GM12865 (cell line): ENCODE measurements around the gene MME.
"Not testable (repeated sequence)": the region's sequence is repeated elsewhere in the genome, so short reads cannot be mapped to it uniquely, and the experiment has no call there.

Source experiments
- DNase-seq: peaks from one replicate; pipeline ENCODE4 v3.0.0; 2010; ENCODE audit warnings: low read depth
- H3K4me3 ChIP-seq: 2 replicates; pipeline ENCODE4 v1.5.1; 2011; ENCODE audit warnings: mild to moderate bottlenecking, low read depth, low read length, control low read depth
- TF ChIP-seq, protein P1 (sequence below): IDR thresholded peaks from 2 replicates; pipeline ENCODE4 v1.5.1; 2011; ENCODE audit warnings: low read length, control low read depth, low read depth, inconsistent platforms; ENCODE audit not compliant: insufficient read depth; ENCODE audit errors: missing control alignments

MME gene

DNA sequence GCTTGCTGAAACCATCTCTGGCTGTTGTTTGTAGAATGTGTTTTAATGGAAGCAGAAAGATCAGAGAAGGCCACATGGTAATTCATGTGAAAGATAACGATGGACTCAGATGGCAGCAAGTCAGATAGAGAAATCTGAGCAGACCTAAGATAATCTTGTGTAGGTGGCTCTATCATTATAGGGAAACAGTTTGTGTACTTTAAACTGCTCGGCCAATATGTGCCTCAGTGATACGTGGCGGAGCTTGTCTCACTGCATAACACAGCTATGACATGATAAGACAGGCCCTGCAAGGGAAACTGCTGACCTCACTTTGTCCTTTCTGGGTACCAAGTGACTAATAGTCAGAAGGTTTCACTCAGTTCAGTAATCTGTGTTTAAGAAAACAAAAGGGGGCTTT lies 51.0 kb downstream of the MME start:
- DNase-seq = peak; percentile 49
- no peak overlapping the region for H3K4me3 ChIP-seq
- TF ChIP-seq, protein P1, sequence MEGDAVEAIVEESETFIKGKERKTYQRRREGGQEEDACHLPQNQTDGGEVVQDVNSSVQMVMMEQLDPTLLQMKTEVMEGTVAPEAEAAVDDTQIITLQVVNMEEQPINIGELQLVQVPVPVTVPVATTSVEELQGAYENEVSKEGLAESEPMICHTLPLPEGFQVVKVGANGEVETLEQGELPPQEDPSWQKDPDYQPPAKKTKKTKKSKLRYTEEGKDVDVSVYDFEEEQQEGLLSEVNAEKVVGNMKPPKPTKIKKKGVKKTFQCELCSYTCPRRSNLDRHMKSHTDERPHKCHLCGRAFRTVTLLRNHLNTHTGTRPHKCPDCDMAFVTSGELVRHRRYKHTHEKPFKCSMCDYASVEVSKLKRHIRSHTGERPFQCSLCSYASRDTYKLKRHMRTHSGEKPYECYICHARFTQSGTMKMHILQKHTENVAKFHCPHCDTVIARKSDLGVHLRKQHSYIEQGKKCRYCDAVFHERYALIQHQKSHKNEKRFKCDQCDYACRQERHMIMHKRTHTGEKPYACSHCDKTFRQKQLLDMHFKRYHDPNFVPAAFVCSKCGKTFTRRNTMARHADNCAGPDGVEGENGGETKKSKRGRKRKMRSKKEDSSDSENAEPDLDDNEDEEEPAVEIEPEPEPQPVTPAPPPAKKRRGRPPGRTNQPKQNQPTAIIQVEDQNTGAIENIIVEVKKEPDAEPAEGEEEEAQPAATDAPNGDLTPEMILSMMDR = no peak

DNA sequence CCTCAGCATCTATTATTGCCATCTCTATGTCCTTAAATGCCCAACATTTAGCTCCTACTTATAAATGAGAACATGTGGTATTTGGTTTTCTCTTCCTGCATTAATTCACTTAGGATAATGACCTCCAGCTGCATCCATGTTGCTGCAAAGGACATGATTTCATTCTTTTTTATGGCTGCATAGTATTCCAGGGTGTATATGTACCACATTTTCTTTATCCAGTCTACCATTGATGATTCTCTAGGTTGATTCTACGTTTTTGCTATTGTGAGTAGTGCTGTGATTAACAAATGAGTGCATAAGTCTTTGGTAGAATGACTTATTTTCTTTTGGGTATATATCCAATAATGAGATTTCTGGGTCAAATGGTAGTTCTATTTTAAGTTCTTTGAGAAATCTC lies 54.2 kb downstream of the MME start:
- not testable (repeated sequence) for DNase-seq, H3K4me3 ChIP-seq

DNA sequence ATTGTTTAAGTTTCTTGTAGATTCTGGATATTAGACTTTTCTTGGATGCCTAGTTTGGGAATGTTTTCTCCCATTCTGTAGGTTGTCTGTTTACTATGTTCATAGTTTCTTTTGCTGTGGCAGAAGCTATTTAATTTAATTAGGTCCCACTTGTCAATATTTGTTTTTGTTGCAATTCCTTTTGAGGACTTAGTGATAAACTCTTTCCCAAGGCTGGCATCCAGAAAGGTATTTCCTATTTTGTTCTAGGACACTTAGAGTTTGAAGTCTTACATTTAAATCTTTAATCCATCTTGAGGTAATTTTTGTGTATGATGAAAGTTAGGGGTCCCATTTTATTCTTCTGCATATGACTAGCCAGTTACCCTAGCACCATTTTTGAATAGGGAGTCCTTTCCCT lies 54.9 kb downstream of the MME start:
- no peak for DNase-seq
- TF ChIP-seq, protein P1 = no peak
- H3K4me3 ChIP-seq = no peak overlapping the region

DNA sequence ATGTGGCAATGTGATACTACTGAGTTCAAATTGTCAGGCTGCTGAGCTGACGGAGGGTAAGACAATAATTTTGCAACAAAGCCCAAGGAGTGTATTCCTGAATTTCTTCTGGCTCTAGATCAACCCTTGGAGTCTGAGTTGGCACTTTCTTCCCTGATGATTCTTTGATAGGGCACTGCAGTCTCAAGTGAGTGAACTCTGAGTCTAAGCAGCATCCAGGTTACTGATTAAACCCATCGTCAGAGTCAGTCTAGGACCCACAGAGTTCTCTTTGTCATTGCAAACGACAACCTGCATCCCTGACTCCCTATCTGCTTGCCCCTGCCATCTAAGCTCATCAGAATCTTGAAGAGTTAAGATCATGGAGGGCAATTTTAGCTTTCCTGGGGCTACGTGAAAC lies 58.6 kb downstream of the MME start:
- no peak overlapping the region for H3K4me3 ChIP-seq
- DNase-seq = no peak
- TF ChIP-seq, protein P1 = no peak

DNA sequence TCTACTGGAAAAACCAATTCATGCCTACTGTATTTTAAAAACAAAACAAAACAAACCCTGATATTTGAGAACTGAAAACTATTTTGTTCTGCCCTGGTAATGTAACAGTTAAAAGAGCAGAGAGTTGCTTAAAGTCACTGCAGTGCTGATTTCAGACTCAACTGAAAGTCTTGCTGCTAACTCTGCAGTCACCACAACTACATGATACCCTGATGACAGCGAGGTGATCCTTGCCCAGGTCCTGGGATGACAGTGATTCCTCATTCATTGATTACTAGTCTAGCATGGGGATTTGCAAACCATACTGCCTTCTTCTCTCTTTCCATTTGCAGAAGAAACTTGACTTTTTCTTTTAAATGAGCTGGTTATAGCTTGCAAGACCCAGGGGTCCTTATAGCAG lies 67.5 kb downstream of the MME start:
- DNase-seq = no peak
- TF ChIP-seq, protein P1 = no peak
- H3K4me3 ChIP-seq = no peak overlapping the region

DNA sequence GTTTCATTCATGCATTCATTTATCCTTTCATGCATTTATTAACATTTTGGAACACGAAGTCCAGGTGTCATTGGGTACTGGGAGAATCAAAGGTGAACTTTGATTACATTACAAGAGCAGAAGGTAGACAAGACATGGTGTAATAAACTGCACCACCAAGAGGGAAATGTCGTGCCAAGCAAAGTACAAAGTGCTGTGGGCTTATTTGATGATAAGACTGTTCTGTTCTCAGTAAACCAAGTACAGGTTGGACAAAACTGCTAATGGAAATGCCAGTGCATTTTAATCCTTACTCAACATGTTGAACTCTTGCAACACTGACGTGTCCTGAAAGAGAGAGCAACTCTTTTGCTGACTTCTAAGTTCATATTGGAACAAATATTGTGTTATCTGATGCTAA lies 69.4 kb downstream of the MME start:
- DNase-seq = no peak
- TF ChIP-seq, protein P1 = no peak

DNA sequence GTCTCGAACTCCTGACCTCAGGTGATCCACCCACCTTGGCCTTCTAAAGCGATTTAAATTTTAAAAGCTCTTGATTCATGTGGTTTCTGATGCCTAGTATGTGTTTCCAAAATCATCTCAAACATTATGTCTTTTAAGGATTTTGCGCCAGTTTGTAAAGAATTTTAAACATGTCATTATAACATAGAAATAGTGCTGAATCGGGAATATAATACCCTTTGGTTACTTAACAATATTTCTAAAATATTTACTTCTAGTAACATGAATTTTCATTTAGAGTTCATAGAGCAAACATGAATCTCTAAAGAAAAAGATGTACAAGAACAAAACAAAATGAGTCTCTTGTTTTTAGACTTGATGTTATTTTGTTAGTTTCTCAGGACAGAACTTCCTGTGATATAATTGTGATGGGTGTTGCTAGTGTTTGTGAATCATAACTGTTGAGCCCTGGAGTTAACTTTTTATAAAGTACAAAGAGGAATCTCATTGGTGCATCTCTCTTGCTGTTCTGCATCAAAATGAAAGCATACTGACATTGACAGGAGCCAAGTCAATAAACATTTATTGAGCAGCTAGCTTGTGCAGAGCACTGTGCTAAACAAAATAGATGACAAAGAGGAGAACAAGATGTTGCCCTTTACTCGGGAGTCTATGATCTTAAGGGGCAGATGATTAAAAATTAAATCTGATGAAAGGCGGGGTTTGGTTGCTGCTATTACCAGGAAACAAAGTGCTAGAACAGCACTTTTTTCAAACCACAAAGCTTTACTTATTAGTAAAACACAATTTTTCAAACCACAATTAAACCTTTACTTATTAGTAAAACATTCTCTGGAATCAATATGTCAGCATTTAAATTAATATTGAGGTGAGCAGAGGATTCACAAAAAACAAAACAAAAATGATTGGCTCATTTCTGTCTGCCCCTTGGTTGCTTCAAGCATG lies 73.4 kb downstream of the MME start:
- TF ChIP-seq, protein P1 = no peak
- no peak for DNase-seq
- H3K4me3 ChIP-seq = no peak overlapping the region

More for the DNA sequence above, 69.4 kb downstream of the MME start:
- H3K4me3 ChIP-seq = no peak overlapping the region
